Measurements from ENCODE around the gene MLXIP. TPM values are rescaled to one million over a fixed set of nuclear protein-coding genes. Genes with fewer than 3 reads are reported as not detected.
A peak's percentile ranks its signal among the peaks of the same experiment; 100 is the strongest.

Gene MLXIP
- total and polyA plus RNA-seq, 2 of the 8 experiments (the other 6 are each of a cell fraction or from before 2014, with no cell fraction given): 5.5 to 40.5 TPM

DNA sequence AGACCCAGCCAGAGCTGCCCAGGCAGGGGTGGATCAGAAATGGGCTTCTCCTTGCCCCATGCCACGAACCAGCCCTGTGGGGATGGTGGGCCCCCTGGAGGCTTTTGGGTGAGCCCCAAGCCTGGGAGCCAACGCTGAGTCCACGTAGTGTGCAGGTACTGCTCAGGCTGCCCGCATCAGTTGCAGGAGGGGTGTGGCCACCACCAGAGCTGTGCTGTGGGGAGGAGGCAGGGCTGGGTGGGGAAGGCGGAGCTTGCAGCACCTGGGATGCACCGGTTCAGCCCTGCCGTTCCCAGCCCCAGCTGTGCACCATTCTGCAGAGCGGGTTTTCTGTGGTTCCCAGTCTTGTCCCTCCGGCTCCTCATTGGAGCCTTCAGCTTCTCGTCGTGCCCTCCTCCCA is 59.1 kb downstream of the MLXIP start:
- Histone ChIP-seq H3K18ac (ENCODE audit: extremely low read depth, low read length) (no peak overlapping the region; the same call in 1 of the 2 replicates), H2BK5ac (ENCODE audit: low read depth, low read length) (peak overlapping the region; percentile 90; the same call in 1 of the 2 replicates), H4K20me1 (replicated peaks in 1 of 2; ENCODE audit: control insufficient read depth in 1 of 2, insufficient read depth in 2 of 2, low read length in 2 of 2) (no peaks in the 10 kb centered on the region), H3K9me3 (ENCODE audit: insufficient read depth in 2 of 2, low read depth in 1 of 2, low read length in 1 of 2) (peaks cover 12 to 19% of the 10 kb centered on the region in 2 experiments), H2BK120ac (replicated peaks; ENCODE audit: low read depth, low read length) (no peak overlapping the region), H2AFZ (ENCODE audit: low read length) (no peak overlapping the region), H3K79me2 (ENCODE audit: control insufficient read depth in 1 of 2, insufficient read depth in 2 of 2, low read length in 2 of 2) (no peaks in the 10 kb centered on the region), H3K4me1 (replicated peaks in 1 of 4; ENCODE audit: control insufficient read depth in 3 of 4, insufficient read depth in 4 of 4, low read length in 3 of 4) (peaks cover 0 to 8% (median 3%) of the 10 kb centered on the region in 4 experiments; a peak in 5 of 7 replicates), H2BK20ac (ENCODE audit: low read length) (no peak overlapping the region), H3K56ac (replicated peaks; ENCODE audit: insufficient read length, low read depth, low read length) (no peak overlapping the region), H4K5ac (ENCODE audit: insufficient read length, low read depth, low read length) (no peak overlapping the region), H4K91ac (replicated peaks; ENCODE audit: insufficient read length, low read length) (no peak overlapping the region), H2AK5ac (ENCODE audit: low read depth, low read length) (peak overlapping the region; percentile 65; the same call in 1 of the 2 replicates), H3K23ac (ENCODE audit: insufficient read length) (no peak overlapping the region), H3K14ac (ENCODE audit: insufficient read length) (no peak overlapping the region), H4K8ac (ENCODE audit: extremely low read depth, insufficient read depth, low read length) (peak overlapping the region; percentile 65; the same call in 1 of the 2 replicates), H3K9ac (replicated peaks in 1 of 4; ENCODE audit: extremely low read depth in 1 of 4, low read depth in 3 of 4, low read length in 3 of 4) (peak overlapping the region in 2 of 4 experiments; percentile 25 to 41; a peak in 1 of 7 replicates), H3K27ac (ENCODE audit: low read depth, low read length) (0 out of 2 replicates have a peak overlapping the region, but pooled peaks have one; percentile 29), H3K4me2 (ENCODE audit: insufficient read depth in 1 of 2, low read depth in 2 of 2, low read length in 2 of 2) (peak overlapping the region; percentile 18 to 44; a peak in 3 of 4 replicates), H3K27me3 (replicated peaks in 1 of 4; ENCODE audit: control insufficient read depth in 3 of 4, extremely low read depth in 1 of 4, insufficient read depth in 3 of 4, low read length in 3 of 4) (no peaks in the 10 kb centered on the region; a peak in 1 of 7 replicates), H3K23me2 (ENCODE audit: low read depth, low read length) (no peaks in the 10 kb centered on the region), H2BK15ac (ENCODE audit: low read length) (no peak overlapping the region), H3K79me1 (ENCODE audit: low read depth, low read length) (no peaks in the 10 kb centered on the region), H2BK12ac (ENCODE audit: low read depth, low read length) (no peak overlapping the region), H3K36me3 (ENCODE audit: control insufficient read depth in 2 of 4, insufficient read depth in 4 of 4, low read length in 3 of 4) (peaks cover 2 to 19% (median 12%) of the 10 kb centered on the region in 4 experiments; a peak in 6 of 8 replicates), H3K4me3 (ENCODE audit: extremely low read depth in 1 of 4, insufficient read depth in 2 of 4, low read depth in 3 of 4, low read length in 4 of 4) (peak overlapping the region in 3 of 4 experiments; percentile 4 to 37 (median 10); a peak in 2 of 8 replicates), H3K4ac (replicated peaks; ENCODE audit: insufficient read length, low read depth, low read length) (no peak overlapping the region)
- FAIRE-seq: no peak
- TF ChIP-seq CREB1 (IDR thresholded peaks at IDR 0.05): 0 out of 2 replicates have a peak, but pooled peaks have one; percentile 10
- no peak for TF ChIP-seq GTF2F1 (IDR thresholded peaks at IDR 0.05; ENCODE audit: borderline replicate concordance, low read depth, low read length)
- WGBS, 2 experiments (ENCODE audit: extremely low coverage in 1 of 2, insufficient coverage in 1 of 2, insufficient read length in 1 of 2, insufficient replicate concordance in 2 of 2, low coverage in 1 of 2, low lambda C conversion rate in 2 of 2, missing lambda C conversion rate in 1 of 2): 57% methylated on average over 7 of the region's 11 CpGs; no CpG with 5 or more reads in 1 of the 2 experiments
- ChIA-PET CTCF (ENCODE audit: partially characterized antibody) (interaction anchor here (0.6 to 3.2 kb wide), 23 partner anchors 10 to 219 kb away, joined by 3 to 29 read pairs (median 4); partner anchors contain the start of genes B3GNT4 and CFAP251), POLR2A (ENCODE audit: partially characterized antibody) (interaction anchor here (0.6 to 1.5 kb wide), 7 partner anchors 8 to 335 kb away, joined by 3 to 6 read pairs (median 3); no protein-coding TSS in a partner anchor)
- DNase-seq (ENCODE audit: low read depth in 1 of 2, low spot score in 2 of 2): peak in 1 of 2 experiments; percentile 82
